Measurements from ENCODE around the gene SLC9C1. TPM values are rescaled to one million over a fixed set of nuclear protein-coding genes. Genes with fewer than 3 reads are reported as not detected.

Gene SLC9C1
- total RNA-seq, 1 experiment from 2014 or later = 0.79 TPM

DNA sequence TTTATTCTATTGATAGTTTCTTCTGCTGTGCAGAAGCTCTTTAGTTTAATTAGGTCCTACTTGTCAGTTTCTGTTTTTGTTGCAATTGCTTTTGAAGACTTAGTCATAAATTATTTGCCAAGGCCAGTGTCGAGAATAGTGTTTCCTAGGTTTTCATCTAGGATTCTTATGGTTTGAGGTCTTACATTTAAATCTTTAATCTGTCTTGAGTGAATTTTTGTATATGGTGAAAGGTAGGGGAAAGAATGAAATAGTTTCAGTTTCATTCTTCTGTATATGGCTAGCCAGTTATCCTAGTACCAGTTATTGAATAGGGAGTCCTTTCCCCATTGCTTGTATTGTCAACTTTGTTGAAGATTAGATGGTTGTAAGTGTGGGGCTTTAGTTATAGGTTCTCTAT is 150.3 kb downstream of the SLC9C1 start:
- TF ChIP-seq ZNF274 (IDR thresholded peaks at IDR 0.05; ENCODE audit: low read depth, low read length) = no peak
- TF ChIP-seq, protein P1, sequence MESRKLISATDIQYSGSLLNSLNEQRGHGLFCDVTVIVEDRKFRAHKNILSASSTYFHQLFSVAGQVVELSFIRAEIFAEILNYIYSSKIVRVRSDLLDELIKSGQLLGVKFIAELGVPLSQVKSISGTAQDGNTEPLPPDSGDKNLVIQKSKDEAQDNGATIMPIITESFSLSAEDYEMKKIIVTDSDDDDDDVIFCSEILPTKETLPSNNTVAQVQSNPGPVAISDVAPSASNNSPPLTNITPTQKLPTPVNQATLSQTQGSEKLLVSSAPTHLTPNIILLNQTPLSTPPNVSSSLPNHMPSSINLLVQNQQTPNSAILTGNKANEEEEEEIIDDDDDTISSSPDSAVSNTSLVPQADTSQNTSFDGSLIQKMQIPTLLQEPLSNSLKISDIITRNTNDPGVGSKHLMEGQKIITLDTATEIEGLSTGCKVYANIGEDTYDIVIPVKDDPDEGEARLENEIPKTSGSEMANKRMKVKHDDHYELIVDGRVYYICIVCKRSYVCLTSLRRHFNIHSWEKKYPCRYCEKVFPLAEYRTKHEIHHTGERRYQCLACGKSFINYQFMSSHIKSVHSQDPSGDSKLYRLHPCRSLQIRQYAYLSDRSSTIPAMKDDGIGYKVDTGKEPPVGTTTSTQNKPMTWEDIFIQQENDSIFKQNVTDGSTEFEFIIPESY (IDR thresholded peaks at IDR 0.05; ENCODE audit: extremely low read depth, insufficient replicate concordance, low read length) = no peak
- no peak for TF ChIP-seq CTCF (IDR thresholded peaks at IDR 0.05 in 2 of 3, conservative IDR thresholded peaks at IDR 0.05 in 1 of 3; ENCODE audit: borderline replicate concordance in 1 of 3, insufficient read depth in 1 of 3, low read depth in 2 of 3, low read length in 2 of 3)
- TF ChIP-seq ELF1 (IDR thresholded peaks at IDR 0.05; ENCODE audit: borderline replicate concordance, low read depth) = no peak
- TF ChIP-seq ZFX (IDR thresholded peaks at IDR 0.05) = no peak
- no peak for TF ChIP-seq YY1 (IDR thresholded peaks at IDR 0.05; ENCODE audit: extremely low read depth, insufficient replicate concordance, low read depth, low read length)
- TF ChIP-seq SRF (IDR thresholded peaks at IDR 0.05; ENCODE audit: low read depth) = no peak
- TF ChIP-seq FOSL1 (IDR thresholded peaks at IDR 0.05; ENCODE audit: low read depth) = no peak
- TF ChIP-seq CBX3 (IDR thresholded peaks at IDR 0.05; ENCODE audit: low read depth) = no peak
- no peak for TF ChIP-seq RAD21 (IDR thresholded peaks at IDR 0.05; ENCODE audit: low read depth)
- no peak for TF ChIP-seq REST (IDR thresholded peaks at IDR 0.05; ENCODE audit: low read depth)
- TF ChIP-seq, protein P2, sequence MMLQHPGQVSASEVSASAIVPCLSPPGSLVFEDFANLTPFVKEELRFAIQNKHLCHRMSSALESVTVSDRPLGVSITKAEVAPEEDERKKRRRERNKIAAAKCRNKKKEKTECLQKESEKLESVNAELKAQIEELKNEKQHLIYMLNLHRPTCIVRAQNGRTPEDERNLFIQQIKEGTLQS (IDR thresholded peaks at IDR 0.05) = no peak
- no peak for TF ChIP-seq POLR2A (IDR thresholded peaks at IDR 0.05; ENCODE audit: borderline replicate concordance, extremely low read depth, insufficient read depth, insufficient read length)
- TF ChIP-seq TCF7L2 (IDR thresholded peaks at IDR 0.05; ENCODE audit: borderline replicate concordance, extremely low read depth, insufficient read depth, insufficient read length) = no peak
- TF ChIP-seq EGR1 (IDR thresholded peaks at IDR 0.05; ENCODE audit: low read depth) = no peak
- Histone ChIP-seq H3K27ac (ENCODE audit: low read depth, low read length) (no peak overlapping the region), H2AFZ (ENCODE audit: low read depth, low read length, poor library complexity, severe bottlenecking) (no peak overlapping the region), H3K36me3 (ENCODE audit: control insufficient read depth in 1 of 2, insufficient read depth in 2 of 2, low read length in 2 of 2) (no peaks in the 10 kb centered on the region), H3K9me3 (ENCODE audit: control insufficient read depth in 1 of 2, insufficient read depth in 1 of 2, low read depth in 1 of 2, low read length in 2 of 2) (peaks cover 0 to 9% of the 10 kb centered on the region in 2 experiments; a peak in 2 of 4 replicates), H3K9ac (ENCODE audit: low read length) (no peak overlapping the region), H3K27me3 (ENCODE audit: insufficient read depth, low read length) (no peaks in the 10 kb centered on the region), H3K4me2 (ENCODE audit: low read length) (no peak overlapping the region), H3K79me2 (ENCODE audit: insufficient read depth, low read length) (no peaks in the 10 kb centered on the region), H3K4me1 (ENCODE audit: control insufficient read depth in 1 of 2, insufficient read depth in 2 of 2, low read length in 2 of 2) (no peaks in the 10 kb centered on the region), H3K9me2 (ENCODE audit: insufficient read depth) (no peaks in the 10 kb centered on the region), H3K4me3 (replicated peaks in 1 of 2; ENCODE audit: low read depth in 1 of 2, low read length in 2 of 2) (no peak overlapping the region), H4K20me1 (ENCODE audit: insufficient read depth) (no peaks in the 10 kb centered on the region)
- intact Hi-C loops (cut with micrococcal nuclease) = no loop called here
- ATAC-seq = no peak
- BruUV-seq (replicated peaks) = no TSS peak
- no peak for DNase-seq (ENCODE audit: low read depth, low spot score)
- RAD21 ChIA-PET (ENCODE audit: low non-redundant PET in 1 of 2, low total read pairs in 2 of 2, uncharacterized antibody in 2 of 2, unreplicated experiment in 2 of 2) = no interaction called here
- POLR2A ChIA-PET = no interaction called here
- CTCF ChIA-PET = no interaction called here

All from HCT116 (cell line).